ENCODE data around the gene TRIM63. TPM values are rescaled to one million over a fixed set of nuclear protein-coding genes. Genes with fewer than 3 reads are reported as not detected.

The TRIM63 gene
- total and polyA plus RNA-seq, 2 of the 8 experiments (the other 6 are each of a cell fraction or from before 2014, with no cell fraction given) = not detected

GRCh38 chr1:26102119-26102518, 34.7 kb upstream of the TRIM63 start:
- H3K9me3 ChIP-seq (ENCODE audit: insufficient read depth in 2 of 2, low read depth in 1 of 2, low read length in 1 of 2) = no peaks in the 10 kb centered on the region
- no peak overlapping the region for H2BK12ac ChIP-seq (ENCODE audit: low read depth, low read length)
- H4K20me1 ChIP-seq (replicated peaks in 1 of 2; ENCODE audit: control insufficient read depth in 1 of 2, insufficient read depth in 2 of 2, low read length in 2 of 2) = no peaks in the 10 kb centered on the region
- no peak overlapping the region for H3K23ac ChIP-seq (ENCODE audit: insufficient read length)
- no peak overlapping the region for H2AFZ ChIP-seq (ENCODE audit: low read length)
- FAIRE-seq (no peak), DNase-seq (ENCODE audit: low read depth in 1 of 2, low spot score in 2 of 2) (no peak)
- ChIA-PET POLR2A (ENCODE audit: partially characterized antibody) (interaction anchor here (1.3 kb wide), 1 partner anchor 49 kb away, joined by 3 read pairs; no protein-coding TSS in a partner anchor), CTCF (ENCODE audit: partially characterized antibody) (interaction anchor here (0.6 to 11.4 kb wide), 15 partner anchors 12 to 1156 kb away, joined by 3 to 154 read pairs (median 5); partner anchors contain the start of genes C1orf232, SLC30A2 and ZNF593)
- no peak overlapping the region for H4K91ac ChIP-seq (replicated peaks; ENCODE audit: insufficient read length, low read length)
- no peak overlapping the region for H2BK120ac ChIP-seq (replicated peaks; ENCODE audit: low read depth, low read length)
- no peaks in the 10 kb centered on the region for H3K36me3 ChIP-seq (ENCODE audit: control insufficient read depth in 2 of 4, insufficient read depth in 4 of 4, low read length in 3 of 4)
- H2AK5ac ChIP-seq (ENCODE audit: low read depth, low read length) = no peak overlapping the region
- no peak overlapping the region for H2BK5ac ChIP-seq (ENCODE audit: low read depth, low read length)
- no peak overlapping the region for H4K8ac ChIP-seq (ENCODE audit: extremely low read depth, insufficient read depth, low read length)
- no peaks in the 10 kb centered on the region for H3K23me2 ChIP-seq (ENCODE audit: low read depth, low read length)
- no peaks in the 10 kb centered on the region for H3K4me1 ChIP-seq (replicated peaks in 1 of 4; ENCODE audit: control insufficient read depth in 3 of 4, insufficient read depth in 4 of 4, low read length in 3 of 4)
- no peak overlapping the region for H3K4me2 ChIP-seq (ENCODE audit: insufficient read depth in 1 of 2, low read depth in 2 of 2, low read length in 2 of 2)
- no peaks in the 10 kb centered on the region for H3K79me2 ChIP-seq (ENCODE audit: control insufficient read depth in 1 of 2, insufficient read depth in 2 of 2, low read length in 2 of 2)
- no peak overlapping the region for H4K5ac ChIP-seq (ENCODE audit: insufficient read length, low read depth, low read length)
- H3K4me3 ChIP-seq (ENCODE audit: extremely low read depth in 1 of 4, insufficient read depth in 2 of 4, low read depth in 3 of 4, low read length in 4 of 4) = no peak overlapping the region
- TF ChIP-seq BCL11A (IDR thresholded peaks at IDR 0.05; ENCODE audit: low read depth in 2 of 2, low read length in 2 of 2) (no peak), MAFK (IDR thresholded peaks at IDR 0.05; ENCODE audit: low read depth, low read length) (no peak), SP4 (IDR thresholded peaks at IDR 0.05; ENCODE audit: low read length) (no peak), ATF3 (IDR thresholded peaks at IDR 0.05; ENCODE audit: insufficient read depth, low read depth, low read length) (no peak), SRF (IDR thresholded peaks at IDR 0.05; ENCODE audit: low read depth, low read length) (no peak), TAF1 (IDR thresholded peaks at IDR 0.05; ENCODE audit: low read depth, low read length) (no peak), TBP (IDR thresholded peaks at IDR 0.05; ENCODE audit: low read depth, low read length) (no peak), BACH1 (IDR thresholded peaks at IDR 0.05; ENCODE audit: low read length) (no peak), JUND (IDR thresholded peaks at IDR 0.05; ENCODE audit: low read length) (no peak), RBBP5 (IDR thresholded peaks at IDR 0.05; ENCODE audit: borderline replicate concordance, low read depth, low read length) (no peak)
- H2BK15ac ChIP-seq (ENCODE audit: low read length) = no peak overlapping the region
- no peak overlapping the region for H3K56ac ChIP-seq (replicated peaks; ENCODE audit: insufficient read length, low read depth, low read length)
- H3K9ac ChIP-seq (replicated peaks in 1 of 4; ENCODE audit: extremely low read depth in 1 of 4, low read depth in 3 of 4, low read length in 3 of 4) = no peak overlapping the region
- no peak overlapping the region for H3K18ac ChIP-seq (ENCODE audit: extremely low read depth, low read length)
- H3K27me3 ChIP-seq (replicated peaks in 1 of 4; ENCODE audit: control insufficient read depth in 3 of 4, extremely low read depth in 1 of 4, insufficient read depth in 3 of 4, low read length in 3 of 4) = no peaks in the 10 kb centered on the region; a peak in 2 of 7 replicates
- H2BK20ac ChIP-seq (ENCODE audit: low read length) = no peak overlapping the region
- H3K14ac ChIP-seq (ENCODE audit: insufficient read length) = no peak overlapping the region
- no peak overlapping the region for H3K27ac ChIP-seq (ENCODE audit: low read depth, low read length)
- WGBS, 2 experiments (ENCODE audit: extremely low coverage in 1 of 2, insufficient coverage in 1 of 2, insufficient read length in 1 of 2, insufficient replicate concordance in 2 of 2, low coverage in 1 of 2, low lambda C conversion rate in 2 of 2, missing lambda C conversion rate in 1 of 2) = 78% methylated on average over 3 of the region's 3 CpGs; no CpG with 5 or more reads in 1 of the 2 experiments
- no peaks in the 10 kb centered on the region for H3K79me1 ChIP-seq (ENCODE audit: low read depth, low read length)
- no peak overlapping the region for H3K4ac ChIP-seq (replicated peaks; ENCODE audit: insufficient read length, low read depth, low read length)

All from H1 (cell line).